Osteoblast (primary cell): ENCODE results near the gene DIRAS1. TPM values are rescaled to one million over a fixed set of nuclear protein-coding genes. Genes with fewer than 3 reads are reported as not detected.

Source experiments
- DNase-seq: peaks from one replicate; pipeline ENCODE4 v3.0.0; 2011; ENCODE audit warnings: low spot score, mixed read lengths; ENCODE audit not compliant: insufficient read length; ENCODE audit errors: missing footprints
- H2AFZ ChIP-seq: 2 replicates; pipeline ENCODE4 v1.6.0; 2011; ENCODE audit warnings: mild to moderate bottlenecking, low read length
- H3K27ac ChIP-seq: 2 replicates; pipeline ENCODE4 v1.5.1; 2011; ENCODE audit warnings: mild to moderate bottlenecking, low read depth, low read length, moderate library complexity
- H3K27me3 ChIP-seq: 2 replicates; pipeline ENCODE4 v1.6.0; 2012; ENCODE audit warnings: mild to moderate bottlenecking, control low read depth, inconsistent platforms, low read length, moderate library complexity; ENCODE audit not compliant: insufficient read depth
- H3K36me3 ChIP-seq: 2 replicates; pipeline ENCODE4 v1.5.1; 2011; ENCODE audit warnings: mild to moderate bottlenecking, low read length, control low read depth, moderate library complexity; ENCODE audit not compliant: insufficient read depth
- H3K4me1 ChIP-seq: 2 replicates; pipeline ENCODE4 v1.5.1; 2011; ENCODE audit warnings: mild to moderate bottlenecking, low read length, control low read depth, moderate library complexity; ENCODE audit not compliant: insufficient read depth
- H3K4me2 ChIP-seq: 2 replicates; pipeline ENCODE4 v1.6.0; 2011; ENCODE audit warnings: mild to moderate bottlenecking, low read length; ENCODE audit not compliant: insufficient read depth
- H3K4me3 ChIP-seq: fragments of 200-600 bp; sonication (generic); 3 replicates; pipeline ENCODE4 v1.5.1; 2012; ENCODE audit warnings: mild to moderate bottlenecking, low read length, inconsistent platforms; ENCODE audit not compliant: insufficient read depth
- H3K79me2 ChIP-seq: 2 replicates; pipeline ENCODE4 v1.6.0; 2012; ENCODE audit warnings: mild to moderate bottlenecking, low read length, control low read depth, inconsistent platforms; ENCODE audit not compliant: insufficient read depth
- H3K9me3 ChIP-seq: 2 replicates; pipeline ENCODE4 v1.5.1; 2011; ENCODE audit warnings: low read depth, low read length, control low read depth
- H4K20me1 ChIP-seq: 2 replicates; pipeline ENCODE4 v1.6.0; 2012; ENCODE audit warnings: mild to moderate bottlenecking, low read length, control low read depth; ENCODE audit not compliant: insufficient read depth
- total RNA-seq: library from RNA; depleted of rRNA; stranded (reverse); fragments of >200 nt; gene quantifications from 2 replicates; pipeline ENCODE4 v1.2.3, GENCODE V29; 2012
- TF ChIP-seq, protein P1 (sequence below): IDR thresholded peaks from 2 replicates; pipeline ENCODE4 v1.5.1; 2011; ENCODE audit warnings: mild to moderate bottlenecking, low read depth, low read length, moderate library complexity; ENCODE audit errors: extremely low read depth

DIRAS1 gene
- total RNA-seq, 1 donor = 14.8 TPM

DNA sequence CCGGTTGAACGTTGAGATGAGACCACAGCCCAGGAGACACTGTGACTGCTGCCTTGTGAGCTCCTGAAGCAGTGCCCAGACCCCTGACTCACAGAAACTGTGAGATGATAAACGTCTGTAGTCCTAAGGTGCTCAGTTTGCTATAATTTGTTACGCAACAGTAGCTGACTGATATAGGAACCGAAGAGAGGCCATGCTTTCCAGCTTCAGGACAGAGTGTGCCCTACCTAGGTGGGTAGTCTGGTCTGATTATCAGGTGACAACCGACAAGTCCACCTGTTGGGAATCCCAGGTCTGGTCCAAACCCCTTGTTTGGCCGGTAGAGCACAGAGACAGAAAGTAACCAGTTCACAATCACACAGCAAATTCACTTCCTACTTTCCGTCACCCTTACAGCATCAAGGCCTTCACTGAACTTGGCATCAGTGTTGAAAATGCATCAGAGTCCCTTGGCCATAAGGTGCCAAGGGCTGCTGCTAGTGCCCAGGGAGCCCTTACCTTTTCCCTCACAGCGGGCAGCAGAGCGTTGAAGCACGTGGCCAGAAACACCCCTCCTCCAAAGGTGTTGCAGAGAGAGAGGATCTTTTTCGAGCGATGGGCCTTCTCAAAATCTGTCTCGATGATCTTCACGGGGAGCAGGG is 15.5 kb upstream of the DIRAS1 start:
- Histone ChIP-seq H3K4me2 (no peak overlapping the region), H3K27me3 (no peaks in the 10 kb centered on the region), H3K27ac (no peak overlapping the region), H4K20me1 (peaks cover 2% of the 10 kb centered on the region), H2AFZ (no peak overlapping the region), H3K4me3 (no peak overlapping the region), H3K4me1 (peaks cover 4% of the 10 kb centered on the region), H3K9me3 (no peaks in the 10 kb centered on the region), H3K79me2 (peaks cover 17% of the 10 kb centered on the region), H3K36me3 (peaks cover 12% of the 10 kb centered on the region)
- peak; percentile 90 for DNase-seq
- TF ChIP-seq, protein P1, sequence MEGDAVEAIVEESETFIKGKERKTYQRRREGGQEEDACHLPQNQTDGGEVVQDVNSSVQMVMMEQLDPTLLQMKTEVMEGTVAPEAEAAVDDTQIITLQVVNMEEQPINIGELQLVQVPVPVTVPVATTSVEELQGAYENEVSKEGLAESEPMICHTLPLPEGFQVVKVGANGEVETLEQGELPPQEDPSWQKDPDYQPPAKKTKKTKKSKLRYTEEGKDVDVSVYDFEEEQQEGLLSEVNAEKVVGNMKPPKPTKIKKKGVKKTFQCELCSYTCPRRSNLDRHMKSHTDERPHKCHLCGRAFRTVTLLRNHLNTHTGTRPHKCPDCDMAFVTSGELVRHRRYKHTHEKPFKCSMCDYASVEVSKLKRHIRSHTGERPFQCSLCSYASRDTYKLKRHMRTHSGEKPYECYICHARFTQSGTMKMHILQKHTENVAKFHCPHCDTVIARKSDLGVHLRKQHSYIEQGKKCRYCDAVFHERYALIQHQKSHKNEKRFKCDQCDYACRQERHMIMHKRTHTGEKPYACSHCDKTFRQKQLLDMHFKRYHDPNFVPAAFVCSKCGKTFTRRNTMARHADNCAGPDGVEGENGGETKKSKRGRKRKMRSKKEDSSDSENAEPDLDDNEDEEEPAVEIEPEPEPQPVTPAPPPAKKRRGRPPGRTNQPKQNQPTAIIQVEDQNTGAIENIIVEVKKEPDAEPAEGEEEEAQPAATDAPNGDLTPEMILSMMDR = no peak

DNA sequence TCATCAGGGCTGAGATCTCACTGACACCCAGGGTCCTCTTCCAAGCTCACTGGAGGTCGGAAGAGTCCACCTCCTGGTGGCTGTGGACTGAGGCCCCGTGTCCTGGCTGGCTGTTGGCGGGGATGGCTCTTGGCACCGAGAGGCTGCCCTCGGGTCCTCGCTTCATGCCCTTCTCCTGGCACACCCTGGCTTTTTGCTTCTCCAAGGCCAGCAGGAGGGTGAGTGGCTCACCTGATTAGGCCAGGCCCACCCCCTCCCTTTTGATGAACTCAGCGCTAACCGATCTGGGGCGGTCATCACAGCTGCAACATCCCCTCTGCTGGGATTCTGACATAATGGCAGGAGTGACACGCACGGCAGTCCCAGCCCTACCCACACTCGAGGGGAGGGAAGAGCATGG is 14.2 kb upstream of the DIRAS1 start:
- peaks cover 12% of the 10 kb centered on the region for H3K36me3 ChIP-seq
- no peak for DNase-seq
- TF ChIP-seq, protein P1 = no peak

DNA sequence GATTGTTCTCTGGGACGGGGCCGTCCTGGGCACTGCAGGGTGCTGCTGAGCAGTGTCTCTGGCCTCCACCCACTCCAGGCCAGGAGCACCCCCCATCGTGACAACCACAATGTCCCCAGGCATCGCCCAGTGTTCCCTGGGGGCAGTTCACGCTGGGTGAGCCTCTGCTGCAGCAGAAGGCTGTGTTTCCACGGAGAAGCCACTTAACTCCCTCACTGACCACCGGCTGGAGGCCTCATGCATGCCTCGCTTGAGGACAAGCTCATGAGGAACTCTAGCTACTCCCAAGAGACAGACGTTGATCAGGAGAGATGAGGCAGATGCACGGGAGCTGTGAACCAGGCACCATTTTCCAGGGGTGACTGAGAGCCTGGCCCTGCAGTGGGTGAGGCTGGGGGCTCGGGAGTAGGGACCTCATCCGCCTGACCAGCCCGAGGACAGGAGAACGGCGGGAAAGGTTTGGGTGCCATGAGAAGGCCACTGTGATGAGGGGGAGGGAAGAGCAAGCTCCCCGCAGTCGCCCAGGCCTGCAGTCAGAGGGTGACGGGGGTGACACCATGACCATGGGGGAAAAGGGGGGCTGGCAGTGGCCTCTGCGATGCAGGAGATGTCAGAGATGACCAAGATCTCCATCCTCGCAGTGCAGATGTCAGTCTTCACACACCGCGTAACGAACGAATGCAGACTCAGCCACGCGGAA is 13.6 kb upstream of the DIRAS1 start:
- no peak overlapping the region for H2AFZ ChIP-seq
- TF ChIP-seq, protein P1 = no peak
- H3K9me3 ChIP-seq = no peaks in the 10 kb centered on the region
- no peak overlapping the region for H3K27ac ChIP-seq
- peaks cover 2% of the 10 kb centered on the region for H4K20me1 ChIP-seq
- peaks cover 12% of the 10 kb centered on the region for H3K36me3 ChIP-seq
- peak; percentile 78 for DNase-seq
- H3K79me2 ChIP-seq = peaks cover 17% of the 10 kb centered on the region
- H3K4me2 ChIP-seq = no peak overlapping the region
- no peaks in the 10 kb centered on the region for H3K27me3 ChIP-seq
- H3K4me1 ChIP-seq = peaks cover 4% of the 10 kb centered on the region
- H3K4me3 ChIP-seq = no peak overlapping the region

More for the DNA sequence above, 14.2 kb upstream of the DIRAS1 start:
- H3K4me3 ChIP-seq = no peak overlapping the region
- H3K27me3 ChIP-seq = no peaks in the 10 kb centered on the region
- peaks cover 2% of the 10 kb centered on the region for H4K20me1 ChIP-seq
- H3K79me2 ChIP-seq = peaks cover 17% of the 10 kb centered on the region
- H3K27ac ChIP-seq = no peak overlapping the region
- peaks cover 4% of the 10 kb centered on the region for H3K4me1 ChIP-seq
- no peak overlapping the region for H2AFZ ChIP-seq
- H3K4me2 ChIP-seq = no peak overlapping the region
- H3K9me3 ChIP-seq = no peaks in the 10 kb centered on the region

DNA sequence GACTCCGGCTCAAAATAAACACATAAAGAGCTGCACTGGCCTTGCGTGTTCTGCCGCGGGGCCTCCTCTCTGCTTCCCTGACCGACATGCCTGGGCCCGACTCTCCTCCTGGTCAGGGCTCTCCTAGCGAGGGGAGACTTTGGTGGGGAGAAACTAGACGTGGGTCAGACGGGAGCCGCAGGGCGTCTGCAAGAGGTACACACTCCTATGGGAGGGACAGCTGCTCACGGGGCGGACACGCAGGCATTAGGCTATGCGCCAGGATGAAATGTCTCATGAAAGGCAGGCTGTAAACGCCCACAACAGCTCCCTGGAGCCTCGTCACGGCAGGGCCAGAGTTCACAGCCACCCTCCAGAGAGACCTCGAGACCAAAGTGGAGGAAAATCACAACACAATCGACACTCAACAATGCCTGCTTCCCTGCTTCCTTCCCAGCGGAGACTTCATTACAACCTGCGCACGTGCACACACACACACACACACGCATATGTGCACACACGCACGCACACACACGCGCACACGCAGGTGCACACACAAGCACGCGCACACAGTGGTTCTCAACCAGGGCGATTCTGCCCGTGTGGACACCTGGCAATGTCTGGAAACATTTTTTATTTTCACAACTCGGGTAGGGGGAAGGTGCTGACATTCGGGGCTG is 12.9 kb upstream of the DIRAS1 start:
- H3K4me1 ChIP-seq = peaks cover 1% of the 10 kb centered on the region

More for the DNA sequence above, 12.9 kb upstream of the DIRAS1 start:
- TF ChIP-seq, protein P1 = no peak
- no peak overlapping the region for H2AFZ ChIP-seq
- no peak overlapping the region for H3K27ac ChIP-seq
- peaks cover 12% of the 10 kb centered on the region for H3K36me3 ChIP-seq
- H3K4me2 ChIP-seq = no peak overlapping the region
- peak; percentile 90 for DNase-seq
- no peak overlapping the region for H3K4me3 ChIP-seq
- H4K20me1 ChIP-seq = peaks cover 2% of the 10 kb centered on the region
- no peaks in the 10 kb centered on the region for H3K9me3 ChIP-seq
- no peaks in the 10 kb centered on the region for H3K27me3 ChIP-seq
- peaks cover 12% of the 10 kb centered on the region for H3K79me2 ChIP-seq
